Daoy (cell line): ENCODE data around the gene PKP1. TPM values are rescaled to one million over a fixed set of nuclear protein-coding genes. Genes with fewer than 3 reads are reported as not detected.

Experiments used
- DNase-seq: peaks from one replicate; pipeline ENCODE4 v3.0.0-alpha.2; 2015; ENCODE audit warnings: low read depth
- total RNA-seq: library from RNA; depleted of rRNA; stranded (reverse); fragments of >200 nt; shearing (Covaris generic); gene quantifications from 2 replicates; pipeline ENCODE4 v1.2.3, GENCODE V29; 2014; rRNA removed

The PKP1 gene
- total RNA-seq, 1 experiment from 2014 or later: 0.34 TPM

DNA sequence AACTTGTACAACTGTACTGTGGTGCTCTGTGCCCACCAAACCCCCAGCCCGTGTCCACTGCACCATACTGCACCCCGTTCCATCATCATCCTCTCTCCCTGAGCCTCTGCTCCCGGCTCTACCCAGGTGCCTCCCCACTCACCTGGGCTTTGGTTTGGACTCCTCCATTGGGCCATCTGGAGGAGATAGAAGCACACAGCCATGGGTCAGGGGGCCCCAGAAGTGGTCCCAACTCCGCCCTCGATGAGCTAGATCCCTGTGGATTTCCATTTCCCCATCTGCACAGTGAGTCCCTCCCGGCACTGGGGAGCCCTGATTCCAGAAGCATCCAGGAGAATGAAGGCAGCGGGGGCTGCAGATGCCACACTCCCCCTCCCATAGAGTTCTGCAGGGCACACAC lies 83.4 kb downstream of the PKP1 start:
- DNase-seq: no peak

DNA sequence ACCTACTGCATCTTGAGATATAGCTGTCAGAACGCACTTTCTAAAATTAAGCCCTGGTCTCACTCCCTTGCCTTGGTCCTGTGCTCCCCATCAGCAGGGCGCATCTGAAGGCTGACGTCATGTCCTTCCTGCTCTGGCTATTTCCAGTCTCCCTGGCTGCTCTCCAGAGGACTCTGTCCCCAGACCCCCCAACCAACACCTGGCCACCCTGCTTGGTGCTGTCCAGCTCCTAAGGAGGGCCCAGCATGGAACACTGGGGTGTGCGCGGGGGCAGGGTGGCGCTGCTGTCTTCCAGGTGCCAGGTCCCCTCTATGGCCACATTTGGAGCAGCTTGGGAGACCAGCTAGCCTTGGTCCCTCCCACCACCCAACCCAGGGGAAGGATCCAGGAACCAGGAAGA lies 85.9 kb downstream of the PKP1 start:
- no peak for DNase-seq

DNA sequence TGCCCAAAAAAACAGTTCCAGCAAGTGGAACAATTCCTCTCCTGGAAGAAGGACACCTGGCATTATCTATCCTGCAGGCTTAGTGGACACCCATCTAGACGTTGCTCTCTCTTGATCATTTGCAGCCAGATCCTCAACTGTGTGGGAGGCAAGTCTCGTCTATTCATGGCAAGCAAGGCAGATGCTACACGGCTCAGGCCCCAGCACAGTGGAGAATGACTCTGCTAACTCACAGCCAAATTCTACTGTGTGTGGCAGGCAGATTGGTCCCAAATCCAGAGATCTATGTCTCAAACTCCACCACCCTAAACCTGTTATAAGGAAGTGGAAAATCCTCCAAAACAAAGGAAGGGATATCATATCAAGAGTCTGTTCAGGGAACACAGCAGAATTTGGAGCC lies 87.2 kb downstream of the PKP1 start:
- DNase-seq: no peak

DNA sequence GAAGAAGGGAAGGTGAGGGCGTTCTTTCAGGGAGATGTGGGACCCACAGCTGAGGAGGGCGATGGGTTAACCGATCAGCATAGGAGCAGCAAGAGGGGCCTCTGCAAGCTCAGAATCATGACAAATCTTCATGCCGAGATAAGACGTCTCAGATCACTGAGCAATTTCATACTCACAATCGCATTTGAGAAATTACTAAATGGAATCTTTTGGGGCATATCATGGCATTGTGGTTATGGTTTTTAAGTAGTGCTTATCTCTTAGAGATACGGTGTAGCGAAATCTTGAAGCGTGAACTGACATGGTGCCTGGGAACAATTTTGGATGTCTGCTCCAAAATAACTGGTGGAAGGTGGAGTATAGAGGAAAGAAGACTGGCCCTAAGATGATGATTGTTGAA lies 88.0 kb downstream of the PKP1 start:
- DNase-seq: no peak

DNA sequence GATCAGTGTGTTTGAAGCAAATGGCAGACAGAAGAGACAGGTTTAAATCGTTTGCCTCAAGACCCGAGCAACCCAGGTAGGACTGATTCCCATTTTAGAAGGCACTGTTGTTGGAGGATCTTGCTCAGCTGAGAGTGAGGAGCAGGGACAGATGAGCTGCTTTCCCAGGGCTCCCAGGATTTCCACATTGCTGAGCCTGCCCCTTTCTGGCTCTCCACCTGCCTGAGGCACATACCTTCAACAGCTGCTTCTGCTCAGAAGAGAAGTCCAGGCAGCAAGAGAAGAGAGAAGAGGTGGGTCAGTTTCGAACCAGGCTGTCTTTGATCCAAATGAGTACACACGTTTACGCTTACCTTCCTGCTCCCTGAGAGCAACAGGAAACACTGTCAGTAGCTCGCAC lies 88.5 kb downstream of the PKP1 start:
- no peak for DNase-seq

DNA sequence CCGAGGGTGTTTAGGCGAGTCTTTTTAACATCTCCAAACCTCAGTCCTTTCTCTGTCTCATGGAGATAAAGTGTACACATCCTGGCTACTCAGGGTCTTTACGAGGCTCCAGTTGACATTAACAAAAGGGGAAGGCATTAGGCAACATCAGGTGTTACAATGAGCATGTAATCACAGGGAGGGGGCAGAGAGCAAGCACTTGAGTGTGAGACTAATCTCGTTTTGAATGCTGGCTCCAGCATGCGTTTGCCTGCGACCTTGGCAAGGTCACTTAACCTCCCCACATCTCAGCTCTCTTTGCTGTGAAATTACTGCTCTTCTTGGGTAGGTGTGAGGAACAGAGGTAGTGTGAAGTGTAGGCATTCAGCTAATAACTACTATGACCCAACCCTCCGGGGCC lies 91.1 kb downstream of the PKP1 start:
- no peak for DNase-seq

DNA sequence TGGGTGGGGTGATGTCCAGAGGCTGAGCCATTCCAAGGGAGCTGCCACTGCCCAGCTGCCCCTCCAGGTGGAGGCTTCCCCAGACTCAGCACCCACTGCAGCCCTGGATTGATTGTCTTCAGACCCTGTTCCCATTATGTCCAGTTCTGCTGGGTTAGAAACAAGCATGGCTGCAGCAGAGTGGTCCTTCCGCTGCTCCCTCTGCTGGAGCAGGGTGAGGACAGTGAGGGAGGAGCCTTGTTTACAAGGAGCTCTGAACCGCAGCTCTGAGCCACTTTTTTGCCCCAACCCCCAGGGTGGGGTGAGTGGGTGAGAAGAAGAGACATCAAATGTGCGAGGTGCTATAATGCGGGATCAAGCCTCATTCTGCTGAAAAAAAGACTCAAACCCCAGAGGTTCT lies 91.9 kb downstream of the PKP1 start:
- DNase-seq: no peak

DNA sequence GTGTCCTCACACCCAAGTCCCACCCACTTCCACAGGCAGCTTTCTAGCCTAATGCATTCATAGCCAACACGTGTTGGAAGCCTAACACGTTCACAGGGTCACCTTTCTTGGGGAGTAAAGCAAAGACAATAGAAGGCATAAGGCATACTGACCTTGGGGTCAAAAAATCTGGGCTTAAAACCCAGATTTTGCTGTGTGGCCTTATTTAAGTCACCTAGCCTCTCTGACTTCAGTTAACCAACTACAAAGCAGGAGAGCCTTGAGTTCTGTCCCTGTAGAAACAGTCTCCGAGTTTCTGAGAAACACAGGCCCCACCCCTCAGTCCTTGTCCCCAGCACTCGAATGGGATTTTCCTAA lies 92.8 kb downstream of the PKP1 start:
- no peak for DNase-seq

DNA sequence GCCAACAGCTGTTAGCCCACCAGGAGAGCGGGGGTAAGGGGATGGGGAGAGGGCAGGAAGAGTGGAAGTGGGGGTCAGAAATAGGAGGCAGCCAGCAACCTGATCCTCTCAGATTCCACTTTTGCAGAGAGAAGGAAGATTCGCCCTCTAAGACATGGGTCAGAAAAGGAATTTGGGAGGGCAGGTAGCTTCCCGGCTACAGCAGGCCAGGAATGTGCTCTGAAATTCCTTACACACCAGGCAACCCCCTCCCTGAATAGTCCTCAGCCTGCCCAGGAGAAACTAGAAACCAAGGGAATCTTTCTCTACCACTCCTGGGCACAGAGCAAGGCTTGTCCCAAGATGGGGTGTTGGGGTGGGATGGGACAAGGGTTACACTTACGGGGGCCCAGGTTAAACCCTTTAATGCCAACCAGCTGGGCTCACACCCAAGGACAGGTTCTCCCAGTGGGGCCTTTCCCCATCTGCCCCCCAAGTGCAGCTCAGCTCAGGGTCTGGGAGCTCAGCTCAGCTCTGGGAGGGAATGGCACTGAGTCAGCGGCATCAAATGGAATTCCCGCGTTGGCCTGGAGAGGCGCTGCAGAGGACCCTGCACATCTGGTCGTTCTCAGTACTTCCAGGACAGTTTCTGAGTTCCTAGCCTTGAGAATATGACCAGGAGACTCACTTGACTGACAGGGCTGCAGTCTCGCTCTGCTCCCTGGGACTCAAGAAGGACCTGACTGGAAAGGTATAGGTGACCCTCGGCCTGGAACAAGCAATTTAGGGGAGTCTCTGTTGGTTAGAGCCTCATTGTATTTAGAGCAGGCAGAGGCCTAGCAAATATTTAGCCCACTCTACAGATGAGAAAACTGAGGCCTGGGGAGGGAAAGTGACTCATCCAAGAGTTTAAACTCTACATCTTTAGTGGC lies 93.4 kb downstream of the PKP1 start:
- DNase-seq: peak; percentile 68

DNA sequence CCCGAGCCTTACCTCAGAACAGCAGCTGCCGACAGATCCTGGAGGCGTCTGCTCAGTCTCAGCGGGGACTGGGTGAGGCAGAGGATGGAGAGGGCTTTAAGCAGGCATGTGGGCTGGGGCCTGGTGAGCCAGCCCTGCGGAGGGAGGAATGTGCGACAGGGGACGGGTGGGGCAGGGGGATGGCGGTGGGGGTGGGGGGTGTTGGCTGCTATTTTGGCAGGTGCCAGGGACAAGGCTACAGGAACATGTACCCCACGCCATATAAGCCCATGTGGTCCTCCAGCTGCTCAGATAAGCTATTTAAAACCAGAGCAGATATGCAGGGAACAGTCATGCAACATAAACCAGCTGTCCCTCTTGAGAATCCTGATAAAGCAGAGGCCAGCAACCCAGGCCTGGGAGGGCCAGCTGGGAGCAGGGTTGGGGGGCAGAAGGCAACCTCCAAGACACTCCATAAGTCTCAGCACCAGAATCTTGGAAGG lies 94.3 kb downstream of the PKP1 start, which contains the start of gene TNNT2:
Gene TNNT2, minus strand, starts transcription at position 70 of the 482 bp plus-strand sequence. CDS start 4,426 bp downstream, outside the sequence.
- DNase-seq: no peak

DNA sequence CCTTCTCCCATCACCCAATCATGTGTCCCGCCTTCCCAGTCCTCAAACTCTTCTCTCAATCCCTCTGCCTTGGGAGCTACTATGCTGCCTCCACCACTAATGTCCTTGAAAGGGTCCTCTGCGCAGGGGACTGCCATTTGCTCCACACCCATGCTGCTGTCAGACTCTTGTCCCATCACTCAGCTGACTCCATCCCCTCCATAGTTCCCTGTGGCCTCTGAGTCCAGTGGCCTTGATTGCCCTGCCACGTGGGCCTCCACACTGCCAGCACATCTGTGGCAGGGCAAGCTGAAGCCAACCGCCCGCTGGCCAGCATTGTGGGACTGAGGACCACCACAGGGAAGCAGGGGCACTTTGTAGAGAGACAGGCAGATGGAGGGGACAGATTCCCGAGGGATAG lies 95.5 kb downstream of the PKP1 start:
- DNase-seq: no peak

DNA sequence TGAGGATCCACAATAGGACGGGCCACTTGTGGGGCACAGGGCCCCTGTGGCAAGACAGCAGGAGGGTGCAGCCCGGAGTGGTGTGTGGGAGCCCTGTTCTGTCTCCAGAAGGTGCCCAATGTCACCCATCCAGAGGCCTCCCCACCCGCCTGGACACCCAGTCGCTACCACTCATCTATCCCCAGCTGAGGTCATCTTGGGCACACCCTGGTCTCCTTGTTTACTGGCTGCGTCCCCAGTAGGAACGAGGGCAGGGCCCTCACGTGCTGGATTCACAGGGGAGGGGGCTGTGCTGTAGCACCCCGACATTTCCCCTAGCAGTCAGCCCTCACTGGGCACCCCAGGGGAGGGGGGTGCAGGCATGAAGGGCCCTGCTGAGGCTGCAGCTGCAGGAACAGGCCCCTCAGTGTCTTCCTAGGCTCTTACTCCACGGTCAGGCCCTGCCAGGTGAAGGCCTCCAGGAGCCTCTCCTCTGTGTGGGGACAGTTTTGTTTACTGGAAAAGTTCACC lies 96.5 kb downstream of the PKP1 start:
- DNase-seq: no peak

DNA sequence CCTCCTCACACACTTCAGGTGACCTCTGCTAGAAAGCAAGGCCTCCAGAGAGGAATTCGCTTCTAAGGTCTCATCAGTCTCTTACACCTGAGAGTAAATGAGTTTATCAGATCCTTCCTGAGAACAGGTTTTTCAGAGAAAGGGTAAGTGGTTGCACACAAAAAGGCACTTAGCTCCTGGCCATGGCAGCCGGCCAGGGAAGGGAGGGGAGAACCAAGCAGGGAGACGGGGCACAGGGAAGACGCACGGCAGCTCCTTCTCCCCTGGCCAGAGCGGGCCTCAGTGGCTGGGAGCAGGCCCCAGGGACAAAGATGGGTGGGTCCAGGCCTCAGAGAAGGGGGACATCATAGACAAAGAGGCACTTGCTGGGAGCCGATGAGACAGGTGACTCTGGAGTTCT lies 97.8 kb downstream of the PKP1 start:
- no peak for DNase-seq

Other genes with a start within 250 kb of the PKP1 start
- gene CACNA1S, start 171.1 kb upstream of the PKP1 start, total RNA-seq: not detected in 2 replicates
- not detected in 2 replicates for gene ASCL5, start 156.3 kb upstream of the PKP1 start, total RNA-seq
- gene TMEM9, start 129.0 kb upstream of the PKP1 start, total RNA-seq: 86.8 and 94.3 TPM in 2 replicates
- 0.51 and 0.54 TPM in 2 replicates for gene IGFN1, start 92.7 kb upstream of the PKP1 start, total RNA-seq
- gene TNNT2, start 94.2 kb downstream of the PKP1 start, total RNA-seq: not detected in 2 replicates
- 0.06 and 0.71 TPM in 2 replicates for gene LAD1, start 115.8 kb downstream of the PKP1 start, total RNA-seq
- not detected in 2 replicates for gene TNNI1, start 138.2 kb downstream of the PKP1 start, total RNA-seq
- 7.6 and 11.7 TPM in 2 replicates for gene PHLDA3, start 185.7 kb downstream of the PKP1 start, total RNA-seq
- 866 and 897 TPM in 2 replicates for gene CSRP1, start 223.6 kb downstream of the PKP1 start, total RNA-seq